Right lung (tissue), 5 donors: ENCODE measurements around the gene NANOG. TPM values are rescaled to one million over a fixed set of nuclear protein-coding genes. Genes with fewer than 3 reads are reported as not detected.

ENCODE experiments used
- polyA plus RNA-seq, 5 donors: library from polyadenylated mRNA; unstranded; fragments of 120-200 nt; gene quantifications; one replicate each; pipeline versions ENCODE4 v1.2.1 to v1.2.3, GENCODE V29; 2013; ENCODE audit warnings: inconsistent platforms in 1 of 5, low replicate concordance in 1 of 5; ENCODE audit not compliant: insufficient read length in 5 of 5, insufficient read depth in 1 of 5

Gene NANOG
- polyA plus RNA-seq, 5 donors, result 0.16 to 0.53 (median 0.18) TPM

Other genes starting within 250 kb of the NANOG start
- not detected for gene APOBEC1, start 123.5 kb upstream of the NANOG start, polyA plus RNA-seq
- gene GDF3, start 93.6 kb upstream of the NANOG start, polyA plus RNA-seq, result under 1 TPM in 1 of 5 donors, not detected in 4; 0.12 TPM
- gene DPPA3, start 78.0 kb upstream of the NANOG start, polyA plus RNA-seq, result not detected
- under 1 TPM in 4 of 5 donors, not detected in 1; 0.18 to 0.31 (median 0.18) TPM for gene CLEC4C, start 42.0 kb upstream of the NANOG start, polyA plus RNA-seq
- gene NANOGNB, start 24.2 kb upstream of the NANOG start, polyA plus RNA-seq, result not detected
- under 1 TPM; 0.16 to 0.85 (median 0.60) TPM for gene SLC2A14, start 83.5 kb downstream of the NANOG start, polyA plus RNA-seq
- gene SLC2A3, start 146.8 kb downstream of the NANOG start, polyA plus RNA-seq, result 10 to 100 TPM; 21.1 to 43.8 (median 37.1) TPM
- 10 to 100 TPM; 21.8 to 26.8 (median 24.7) TPM for gene FOXJ2, start 243.3 kb downstream of the NANOG start, polyA plus RNA-seq